H9 (cell line): ENCODE data around the gene LRPPRC. TPM values are rescaled to one million over a fixed set of nuclear protein-coding genes. Genes with fewer than 3 reads are reported as not detected.

Source experiments
- DNase-seq: peaks from one replicate; pipeline ENCODE4 v3.0.0-alpha.2; 2017
- H2AFZ ChIP-seq: one replicate; pipeline ENCODE4 v1.6.1; 2013; ENCODE audit warnings: mild to moderate bottlenecking, low read length, control low read depth, moderate library complexity
- H2AK5ac ChIP-seq: 2 replicates; pipeline ENCODE4 v1.6.1; 2013; ENCODE audit warnings: low read length, control low read depth, mixed read lengths; ENCODE audit not compliant: insufficient read length
- H2BK120ac ChIP-seq: one replicate; pipeline ENCODE4 v1.6.1; 2013; ENCODE audit warnings: low read depth, mild to moderate bottlenecking, low read length, control low read depth, inconsistent platforms; ENCODE audit not compliant: poor library complexity, severe bottlenecking
- H2BK12ac ChIP-seq: 2 replicates; pipeline ENCODE4 v1.6.1; 2013; ENCODE audit warnings: low read length, control low read depth, mixed read lengths, low read depth; ENCODE audit not compliant: insufficient read length
- H2BK15ac ChIP-seq: 2 replicates; pipeline ENCODE4 v1.6.1; 2013; ENCODE audit warnings: low read depth, low read length, control low read depth
- H2BK20ac ChIP-seq: one replicate; pipeline ENCODE4 v1.6.1; 2013; ENCODE audit warnings: low read depth, mild to moderate bottlenecking, low read length, control low read depth, inconsistent platforms; ENCODE audit not compliant: poor library complexity, severe bottlenecking
- H2BK5ac ChIP-seq: 2 replicates; pipeline ENCODE4 v1.6.1; 2013; ENCODE audit warnings: low read length, control low read depth, mixed read lengths; ENCODE audit not compliant: insufficient read length
- H3K14ac ChIP-seq: 2 replicates; pipeline ENCODE4 v1.6.1; 2013; ENCODE audit warnings: low read length, control low read depth; ENCODE audit not compliant: insufficient read depth
- H3K18ac ChIP-seq: 2 replicates; pipeline ENCODE4 v1.6.1; 2013; ENCODE audit warnings: low read depth, mild to moderate bottlenecking, mixed read lengths, low read length, control low read depth; ENCODE audit not compliant: insufficient read length
- H3K23ac ChIP-seq: 2 replicates; pipeline ENCODE4 v1.6.1; 2013; ENCODE audit warnings: low read length, control low read depth, mixed read lengths, low read depth; ENCODE audit not compliant: insufficient read length
- H3K23me2 ChIP-seq: 2 replicates; pipeline ENCODE4 v1.6.1; 2013; ENCODE audit warnings: low read depth, mild to moderate bottlenecking, mixed read lengths, low read length, control low read depth; ENCODE audit not compliant: insufficient read length, poor library complexity, severe bottlenecking
- H3K27ac ChIP-seq: 2 replicates; pipeline ENCODE4 v1.5.1; 2013; ENCODE audit warnings: low read length, control low read depth, mixed read lengths, low read depth; ENCODE audit not compliant: insufficient read length
- H3K27me3 ChIP-seq: 2 replicates; pipeline ENCODE4 v1.6.1; 2013; ENCODE audit warnings: low read length, control low read depth, inconsistent platforms; ENCODE audit not compliant: insufficient read depth
- H3K4ac ChIP-seq: 2 replicates; pipeline ENCODE4 v1.6.1; 2013; ENCODE audit warnings: low read depth, mild to moderate bottlenecking, control low read depth, inconsistent platforms, low read length, moderate library complexity
- H3K4me1 ChIP-seq: 2 replicates; pipeline ENCODE4 v1.6.1; 2013; ENCODE audit warnings: low read length, control low read depth, inconsistent platforms; ENCODE audit not compliant: insufficient read depth
- H3K4me2 ChIP-seq: 2 replicates; pipeline ENCODE4 v1.6.1; 2013; ENCODE audit warnings: low read length, control low read depth, mixed read lengths; ENCODE audit not compliant: insufficient read length, insufficient read depth
- H3K56ac ChIP-seq: 2 replicates; pipeline ENCODE4 v1.6.1; 2013; ENCODE audit warnings: low read depth, mild to moderate bottlenecking, mixed read lengths, low read length, control low read depth; ENCODE audit not compliant: insufficient read length
- H3K79me1 ChIP-seq: 2 replicates; pipeline ENCODE4 v1.6.1; 2013; ENCODE audit warnings: low read depth, mild to moderate bottlenecking, moderate library complexity, low read length, control low read depth, inconsistent platforms; ENCODE audit not compliant: insufficient read depth, poor library complexity, severe bottlenecking
- H3K79me2 ChIP-seq: 2 replicates; pipeline ENCODE4 v1.6.1; 2013; ENCODE audit warnings: low read length, control low read depth, inconsistent platforms; ENCODE audit not compliant: insufficient read depth
- H3K9ac ChIP-seq: 2 replicates; pipeline ENCODE4 v1.6.1; 2013; ENCODE audit warnings: low read length, control low read depth, mixed read lengths; ENCODE audit not compliant: insufficient read length; ENCODE audit errors: extremely low read depth
- H3K9me3 ChIP-seq: one replicate; pipeline ENCODE4 v1.6.1; 2013; ENCODE audit warnings: low read depth, low read length, inconsistent platforms; ENCODE audit not compliant: control insufficient read depth
- H3T11ph ChIP-seq: one replicate; pipeline ENCODE4 v1.6.1; 2013; ENCODE audit warnings: mild to moderate bottlenecking, low read length, control low read depth, inconsistent platforms
- H4K20me1 ChIP-seq: one replicate; pipeline ENCODE4 v1.6.1; 2013; ENCODE audit not compliant: control insufficient read depth, insufficient read length, insufficient read depth
- H4K5ac ChIP-seq: 2 replicates; pipeline ENCODE4 v1.6.1; 2013; ENCODE audit warnings: low read depth, mild to moderate bottlenecking, mixed read lengths, low read length, control low read depth; ENCODE audit not compliant: insufficient read length
- H4K8ac ChIP-seq: replicated peaks from 2 replicates; pipeline ENCODE4 v1.6.1; 2013; ENCODE audit warnings: low read length, control low read depth, mixed read lengths, low read depth; ENCODE audit not compliant: insufficient read length
- H4K91ac ChIP-seq: 2 replicates; pipeline ENCODE4 v1.6.1; 2013; ENCODE audit warnings: low read depth, mild to moderate bottlenecking, moderate library complexity, mixed read lengths, low read length, control low read depth; ENCODE audit not compliant: insufficient read length
- H3K27ac Mint-ChIP-seq, 3 experiments: 2 replicates in 2 of 3; 3 replicates in 1 of 3; pipeline ENCODE4 v1.8.0; 2020 to 2021; ENCODE audit warnings: mixed read lengths in 3 of 3, mild to moderate bottlenecking in 1 of 3, moderate library complexity in 1 of 3
- H3K27me3 Mint-ChIP-seq: 2 replicates; pipeline ENCODE4 v1.8.0; 2021; ENCODE audit warnings: low read depth, mild to moderate bottlenecking, moderate library complexity, mixed read lengths
- H3K36me3 Mint-ChIP-seq, 3 experiments: 2 replicates in 2 of 3; 3 replicates in 1 of 3; pipeline ENCODE4 v1.8.0; 2020 to 2021; ENCODE audit warnings: low read depth in 3 of 3, mixed read lengths in 3 of 3; ENCODE audit not compliant: insufficient read depth in 1 of 3
- H3K4me1 Mint-ChIP-seq, 2 experiments: 2 replicates each; pipeline ENCODE4 v1.8.0; 2020; ENCODE audit warnings: mixed read lengths in 2 of 2
- H3K4me3 Mint-ChIP-seq, 2 experiments: 2 replicates in 1 of 2; 3 replicates in 1 of 2; pipeline ENCODE4 v1.8.0; 2020 to 2021; ENCODE audit warnings: mild to moderate bottlenecking in 2 of 2, mixed read lengths in 2 of 2, moderate library complexity in 1 of 2
- H3K9me3 Mint-ChIP-seq, 2 experiments: 2 replicates in 1 of 2; 3 replicates in 1 of 2; pipeline ENCODE4 v1.8.0; 2020; ENCODE audit warnings: mild to moderate bottlenecking in 2 of 2, mixed read lengths in 2 of 2, moderate library complexity in 1 of 2
- CTCF ChIP-seq: fragments of 200-600 bp; sonication (generic); conservative IDR thresholded peaks from 3 replicates; pipeline ENCODE4 v1.8.0; 2021; ENCODE audit warnings: antibody characterized with exemption, mild to moderate bottlenecking
- WGBS: extraction: QIAGEN DNeasy Blood & Tissue Kit; methylation state at CpG from one replicate; pipeline ENCODE4 v1.1.7; 2013; ENCODE audit warnings: missing lambda C conversion rate, low lambda C conversion rate, mixed read lengths; ENCODE audit not compliant: insufficient read length; ENCODE audit errors: extremely low coverage; 5-methylcytosine and 5-hydroxymethylcytosine counted together
- total RNA-seq: library from RNA; stranded (reverse); gene quantifications from 2 replicates; pipeline ENCODE4 v1.2.1, GENCODE V29; 2021

LRPPRC gene
- total RNA-seq, 1 experiment from 2014 or later: 182 TPM

GRCh38 chr2:43884689-43885088 is 111.1 kb downstream of the LRPPRC start:
- Histone ChIP-seq H4K20me1 (no peaks in the 10 kb centered on the region), H2BK12ac (no peak overlapping the region), H4K5ac (no peak overlapping the region), H2BK5ac (no peak overlapping the region), H3K23me2 (no peaks in the 10 kb centered on the region), H2AK5ac (no peak overlapping the region), H3K4ac (no peak overlapping the region), H3K4me2 (no peak overlapping the region), H3K56ac (no peak overlapping the region), H3K14ac (no peak overlapping the region), H3K23ac (no peak overlapping the region), H3K79me2 (no peaks in the 10 kb centered on the region), H3K9ac (no peak overlapping the region), H3K79me1 (no peaks in the 10 kb centered on the region), H3K4me1 (no peaks in the 10 kb centered on the region), H3K27ac (no peak overlapping the region), H3T11ph (no peak overlapping the region), H2BK120ac (no peak overlapping the region), H4K91ac (no peak overlapping the region), H2BK20ac (no peak overlapping the region), H3K9me3 (no peaks in the 10 kb centered on the region), H4K8ac (no peak overlapping the region), H3K18ac (no peak overlapping the region), H3K27me3 (no peaks in the 10 kb centered on the region), H2BK15ac (no peak overlapping the region), H2AFZ (no peak overlapping the region)
- no peak overlapping the region for H3K27ac Mint-ChIP-seq
- no peaks in the 10 kb centered on the region; the same call in 1 of the 2 replicates for H3K27me3 Mint-ChIP-seq
- H3K9me3 Mint-ChIP-seq: no peaks in the 10 kb centered on the region
- WGBS: no CpG with 5 or more reads among the region's 5 CpGs
- no peak for TF ChIP-seq CTCF
- H3K36me3 Mint-ChIP-seq: peaks cover 23 to 37% (median 30%) of the 10 kb centered on the region in 3 experiments
- H3K4me1 Mint-ChIP-seq: no peaks in the 10 kb centered on the region
- DNase-seq: no peak
- H3K4me3 Mint-ChIP-seq: no peak overlapping the region
